Colon (tissue), 2 donors: ENCODE measurements around the gene APOBEC3C.
"Not testable (repeated sequence)": the region's sequence is repeated elsewhere in the genome, so short reads cannot be mapped to it uniquely, and the experiment has no call there.

ENCODE experiments used
- FAIRE-seq: peaks from 2 replicates; lab custom pipeline; 2012; peaks lifted over from hg19 to GRCh38; lab: Jason Lieb, UNC
- donor health status: control.
- donor health status: control.

Gene APOBEC3C

GRCh38 chr22:39013942-39014722 lies at the start of gene APOBEC3C:
Gene APOBEC3C, plus strand, starts transcription at chr22:39014257. Its CDS starts 106 bp downstream, at chr22:39014363.
- no peak for FAIRE-seq

- FAIRE-seq: no peak
These were observed 49.8 kb upstream of the APOBEC3C start for GRCh38 chr22:38964306-38964705.

- no peak for FAIRE-seq
These were observed 49.1 kb upstream of the APOBEC3C start for GRCh38 chr22:38964989-38965388.

GRCh38 chr22:38965614-38966379 lies 48.3 kb upstream of the APOBEC3C start:
- no peak for FAIRE-seq

- FAIRE-seq: no peak
These were observed 47.7 kb upstream of the APOBEC3C start for GRCh38 chr22:38966380-38966702.

GRCh38 chr22:38966942-38967341 lies 47.1 kb upstream of the APOBEC3C start:
- no peak for FAIRE-seq

GRCh38 chr22:38967451-38968450 lies 46.3 kb upstream of the APOBEC3C start:
- FAIRE-seq: no peak

- no peak for FAIRE-seq
These were observed 45.3 kb upstream of the APOBEC3C start for GRCh38 chr22:38968801-38969200.

- FAIRE-seq: no peak
These were observed 43.5 kb upstream of the APOBEC3C start for GRCh38 chr22:38970551-38970950.

- FAIRE-seq: no peak
These were observed 42.9 kb upstream of the APOBEC3C start for GRCh38 chr22:38971202-38971601.

- FAIRE-seq: no peak
These were observed 42.3 kb upstream of the APOBEC3C start for GRCh38 chr22:38971791-38972190.

- no peak for FAIRE-seq
These were observed 41.5 kb upstream of the APOBEC3C start for GRCh38 chr22:38972558-38972957.

- FAIRE-seq: no peak
These were observed 40.5 kb upstream of the APOBEC3C start for GRCh38 chr22:38973289-38974169.

- FAIRE-seq: no peak
These were observed 39.8 kb upstream of the APOBEC3C start for GRCh38 chr22:38974170-38974825.

- FAIRE-seq: no peak
These were observed 39.3 kb upstream of the APOBEC3C start for GRCh38 chr22:38974826-38975175.

- FAIRE-seq: not testable (repeated sequence)
These were observed 36.8 kb upstream of the APOBEC3C start for GRCh38 chr22:38977289-38977688.

GRCh38 chr22:38980587-38980986 lies 33.5 kb upstream of the APOBEC3C start:
- not testable (repeated sequence) for FAIRE-seq

- no peak for FAIRE-seq
These were observed 32.8 kb upstream of the APOBEC3C start for GRCh38 chr22:38981005-38981991.
